ENCODE data around the gene VSIG10. TPM values are rescaled to one million over a fixed set of nuclear protein-coding genes. Genes with fewer than 3 reads are reported as not detected.
"Not testable (repeated sequence)": the region's sequence is repeated elsewhere in the genome, so short reads cannot be mapped to it uniquely, and the experiment has no call there.

Gene VSIG10
- total and polyA plus RNA-seq, 8 donors = 8.3 to 300 (median 23.1) TPM

DNA sequence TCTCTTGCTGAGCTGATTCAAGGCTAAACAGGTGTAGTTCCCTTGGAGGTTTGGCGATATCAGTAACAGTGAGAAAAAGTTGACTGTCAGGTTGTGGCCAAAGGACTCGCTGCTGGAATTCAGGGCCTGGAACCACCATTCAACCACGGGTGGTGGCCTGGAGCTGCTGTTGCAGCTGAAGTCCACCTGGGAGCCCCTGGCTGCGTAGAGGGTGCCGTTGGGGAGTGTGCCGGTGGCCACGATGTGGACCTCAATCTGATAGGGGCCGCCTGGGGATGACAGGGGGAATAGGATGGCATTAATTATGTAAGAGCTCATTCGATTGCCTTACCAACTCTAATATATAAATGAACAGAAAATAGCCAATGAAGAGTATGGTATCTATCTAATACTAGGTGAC lies 21.6 kb downstream of the VSIG10 start:
- 82 to 91% (median 89%) methylated on average over 9 of the region's 9 CpGs for WGBS, 5 donors
- Histone ChIP-seq H3K27ac (no peak overlapping the region), H3K4me3 (no peak overlapping the region), H3K4me1 (no peaks in the 10 kb centered on the region), H3K36me3 (peaks cover 27 to 56% (median 46%) of the 10 kb centered on the region in 4 donors), H3K9me3 (no peaks in the 10 kb centered on the region), H3K27me3 (no peaks in the 10 kb centered on the region)
- intact Hi-C loops (cut with DNase I; ENCODE audit: low total_unique reads) = no loop called here
- TF ChIP-seq, protein P1, sequence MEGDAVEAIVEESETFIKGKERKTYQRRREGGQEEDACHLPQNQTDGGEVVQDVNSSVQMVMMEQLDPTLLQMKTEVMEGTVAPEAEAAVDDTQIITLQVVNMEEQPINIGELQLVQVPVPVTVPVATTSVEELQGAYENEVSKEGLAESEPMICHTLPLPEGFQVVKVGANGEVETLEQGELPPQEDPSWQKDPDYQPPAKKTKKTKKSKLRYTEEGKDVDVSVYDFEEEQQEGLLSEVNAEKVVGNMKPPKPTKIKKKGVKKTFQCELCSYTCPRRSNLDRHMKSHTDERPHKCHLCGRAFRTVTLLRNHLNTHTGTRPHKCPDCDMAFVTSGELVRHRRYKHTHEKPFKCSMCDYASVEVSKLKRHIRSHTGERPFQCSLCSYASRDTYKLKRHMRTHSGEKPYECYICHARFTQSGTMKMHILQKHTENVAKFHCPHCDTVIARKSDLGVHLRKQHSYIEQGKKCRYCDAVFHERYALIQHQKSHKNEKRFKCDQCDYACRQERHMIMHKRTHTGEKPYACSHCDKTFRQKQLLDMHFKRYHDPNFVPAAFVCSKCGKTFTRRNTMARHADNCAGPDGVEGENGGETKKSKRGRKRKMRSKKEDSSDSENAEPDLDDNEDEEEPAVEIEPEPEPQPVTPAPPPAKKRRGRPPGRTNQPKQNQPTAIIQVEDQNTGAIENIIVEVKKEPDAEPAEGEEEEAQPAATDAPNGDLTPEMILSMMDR (IDR thresholded peaks at IDR 0.05) = no peak
- TF ChIP-seq EP300 (IDR thresholded peaks at IDR 0.05) (no peak), POLR2AphosphoS5 (IDR thresholded peaks at IDR 0.05) (no peak), POLR2A (IDR thresholded peaks at IDR 0.05) (no peak)
- DNase-seq = no peak

DNA sequence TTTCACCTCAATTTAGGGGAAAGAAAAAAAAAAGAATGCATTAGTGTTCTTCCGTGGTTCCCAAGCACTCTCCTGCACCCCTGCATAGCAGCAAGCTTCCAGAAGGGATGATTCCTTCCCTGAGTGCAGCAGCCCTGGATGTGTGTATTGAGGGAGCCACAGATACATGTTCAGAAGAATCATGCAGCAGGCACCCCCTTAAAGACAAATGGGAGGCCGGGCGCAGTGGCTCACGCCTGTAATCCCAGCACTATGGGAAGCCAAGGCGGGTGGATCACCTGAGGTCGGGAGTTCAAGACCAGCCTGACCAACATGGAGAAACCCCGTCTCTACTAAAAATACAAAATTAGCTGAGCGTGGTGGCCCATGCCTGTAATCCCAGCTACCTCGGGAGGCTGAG lies 22.3 kb downstream of the VSIG10 start:
- H3K27ac ChIP-seq = not testable (repeated sequence)

DNA sequence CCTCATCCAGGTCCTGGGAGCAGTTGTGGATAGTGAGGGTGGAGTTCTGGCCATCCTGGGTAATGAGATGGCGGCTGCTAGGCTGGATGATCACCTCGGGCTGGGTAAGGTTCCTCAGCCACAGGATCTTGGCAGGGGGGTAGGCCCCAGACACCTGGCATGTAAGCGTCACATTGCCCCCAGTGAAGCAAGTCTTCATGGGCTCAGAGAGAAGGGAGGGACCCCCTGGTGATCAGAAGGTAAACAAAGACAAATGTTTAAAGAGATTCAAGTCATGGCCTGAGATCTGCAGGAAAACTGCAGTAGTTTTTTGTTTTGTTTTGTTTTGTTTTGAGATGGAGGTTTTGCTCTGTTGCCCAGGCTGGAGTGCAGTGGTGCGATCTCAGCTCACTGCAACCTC lies 30.0 kb downstream of the VSIG10 start:
- TF ChIP-seq, protein P1 (IDR thresholded peaks at IDR 0.05) = no peak
- TF ChIP-seq POLR2A (IDR thresholded peaks at IDR 0.05) (no peak), POLR2AphosphoS5 (IDR thresholded peaks at IDR 0.05) (no peak), EP300 (IDR thresholded peaks at IDR 0.05) (no peak)
- Histone ChIP-seq H3K36me3 (peaks cover 13 to 57% (median 42%) of the 10 kb centered on the region in 4 donors), H3K9me3 (no peaks in the 10 kb centered on the region), H3K27ac (no peak overlapping the region), H3K27me3 (no peaks in the 10 kb centered on the region), H3K4me3 (no peak overlapping the region), H3K4me1 (no peaks in the 10 kb centered on the region)
- 88 to 94% (median 90%) methylated on average over 4 of the region's 4 CpGs for whole genome bisulfite sequencing, 5 donors
- intact Hi-C loops (cut with DNase I; ENCODE audit: low total_unique reads) = no loop called here
- DNase-seq = no peak

More for the DNA sequence above, 22.3 kb downstream of the VSIG10 start:
- H3K27me3 ChIP-seq; H3K9me3 ChIP-seq; H3K4me1 ChIP-seq; DNase-seq; intact Hi-C loops (cut with DNase I; ENCODE audit: low total_unique reads); H3K4me3 ChIP-seq: not testable (repeated sequence)
- peaks cover 28 to 62% (median 51%) of the 10 kb centered on the region in 4 donors for H3K36me3 ChIP-seq
- WGBS, 5 donors = 93 to 97% (median 95%) methylated on average over 7 to 9 of the region's 9 CpGs

- Histone ChIP-seq H3K27me3 (no peaks in the 10 kb centered on the region), H3K4me3 (no peak overlapping the region), H3K9me3 (no peaks in the 10 kb centered on the region), H3K27ac (no peak overlapping the region), H3K36me3 (peaks cover 0 to 35% (median 19%) of the 10 kb centered on the region in 4 donors), H3K4me1 (peaks cover 0 to 2% (median 0%) of the 10 kb centered on the region in 4 donors)
- 84 to 96% (median 90%) methylated on average over 3 of the region's 3 CpGs for WGBS, 5 donors
- intact Hi-C loops (cut with DNase I; ENCODE audit: low total_unique reads) = no loop called here
- no peak for TF ChIP-seq POLR2AphosphoS5 (IDR thresholded peaks at IDR 0.05)
- TF ChIP-seq, protein P1 (IDR thresholded peaks at IDR 0.05) = no peak
- no peak for DNase-seq
Measured at GRCh38 chr12:118070650-118071049, 33.2 kb downstream of the VSIG10 start.

DNA sequence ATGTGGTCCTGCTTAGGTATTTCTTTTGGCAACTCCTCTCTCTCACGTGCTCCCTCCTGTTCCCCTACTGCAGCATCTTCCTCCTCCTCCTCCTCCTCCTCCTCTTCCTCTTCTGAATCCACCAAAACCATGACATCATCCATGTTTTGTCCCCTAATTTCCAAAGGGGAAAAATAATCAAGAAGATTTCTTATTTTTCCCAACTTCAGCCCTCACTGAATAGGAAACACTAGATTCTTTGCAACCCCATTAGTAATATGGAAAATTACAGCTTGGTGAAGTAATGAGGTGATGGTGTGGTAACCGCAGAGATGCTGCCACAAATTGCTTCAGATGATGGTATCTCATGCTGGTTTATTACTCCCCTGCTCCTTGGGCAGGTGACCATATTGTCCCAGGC lies 35.4 kb downstream of the VSIG10 start:
- H3K36me3 ChIP-seq = peaks cover 0 to 33% (median 16%) of the 10 kb centered on the region in 4 donors
- H3K27me3 ChIP-seq = no peaks in the 10 kb centered on the region
- 85 to 89% (median 86%) methylated on average over 2 of the region's 2 CpGs for WGBS, 5 donors
- H3K4me3 ChIP-seq = no peak overlapping the region
- intact Hi-C loops (cut with DNase I; ENCODE audit: low total_unique reads) = no loop called here
- H3K27ac ChIP-seq = no peak overlapping the region
- no peaks in the 10 kb centered on the region for H3K9me3 ChIP-seq
- DNase-seq = no peak
- H3K4me1 ChIP-seq = peaks cover 5 to 24% (median 11%) of the 10 kb centered on the region in 4 donors
- TF ChIP-seq POLR2AphosphoS5 (IDR thresholded peaks at IDR 0.05) (no peak), POLR2A (IDR thresholded peaks at IDR 0.05) (no peak), EP300 (IDR thresholded peaks at IDR 0.05) (no peak)
- TF ChIP-seq, protein P1 (IDR thresholded peaks at IDR 0.05) = no peak
